CD4-positive, alpha-beta T cell treated with Interferon alpha-2 for 1 hour (primary cell): Measurements from ENCODE around the gene SCARB2.
A peak's percentile ranks its signal among the peaks of the same experiment; 100 is the strongest.

ENCODE experiments used
- DNase-seq, 2 donors: peaks; one replicate each; pipeline ENCODE4 v3.0.0-alpha.2; 2020 to 2022

The SCARB2 gene

GRCh38 chr4:76224171-76224570, 10.5 kb upstream of the SCARB2 start:
- DNase-seq = no peak

- DNase-seq = no peak
Observed at GRCh38 chr4:76219299-76220055, 5.9 kb upstream of the SCARB2 start.

- DNase-seq = no peak
Observed at GRCh38 chr4:76216975-76217814, 3.6 kb upstream of the SCARB2 start.

- no peak for DNase-seq
Observed at GRCh38 chr4:76216524-76216923, 2.9 kb upstream of the SCARB2 start.

- no peak for DNase-seq
Observed at GRCh38 chr4:76215077-76215476, 1.5 kb upstream of the SCARB2 start.

- no peak for DNase-seq
Observed at GRCh38 chr4:76214177-76214675, 602 bp upstream of the SCARB2 start.

GRCh38 chr4:76212851-76213414, 691 bp downstream of the SCARB2 start:
- DNase-seq = peak; percentile 53 to 73

GRCh38 chr4:76211769-76212708, 1.6 kb downstream of the SCARB2 start:
- DNase-seq = no peak

GRCh38 chr4:76210452-76210851, 3.2 kb downstream of the SCARB2 start:
- no peak for DNase-seq

- DNase-seq = no peak
Observed at GRCh38 chr4:76209881-76210280, 3.7 kb downstream of the SCARB2 start.

- DNase-seq = no peak
Observed at GRCh38 chr4:76208005-76208765, 5.4 kb downstream of the SCARB2 start.

- DNase-seq = no peak
Observed at GRCh38 chr4:76207549-76207948, 6.1 kb downstream of the SCARB2 start.

- no peak for DNase-seq
Observed at GRCh38 chr4:76206222-76206942, 7.2 kb downstream of the SCARB2 start.

GRCh38 chr4:76205476-76205875, 8.1 kb downstream of the SCARB2 start:
- DNase-seq = no peak

GRCh38 chr4:76204936-76205335, 8.7 kb downstream of the SCARB2 start:
- DNase-seq = no peak

- DNase-seq = no peak
Observed at GRCh38 chr4:76203541-76203940, 10.1 kb downstream of the SCARB2 start.

- no peak for DNase-seq
Observed at GRCh38 chr4:76201276-76201675, 12.3 kb downstream of the SCARB2 start.

- no peak for DNase-seq
Observed at GRCh38 chr4:76200771-76201231, 12.8 kb downstream of the SCARB2 start.

- peak; percentile 24 to 50 for DNase-seq
Observed at GRCh38 chr4:76199664-76200211, 13.9 kb downstream of the SCARB2 start.
